Brain microvascular endothelial cell (primary cell): ENCODE results near the gene LCN9.
"Not testable (repeated sequence)": the region's sequence is repeated elsewhere in the genome, so short reads cannot be mapped to it uniquely, and the experiment has no call there.

Source experiments
- DNase-seq: peaks from one replicate; pipeline ENCODE4 v3.0.0-alpha.2; 2020
- H3K27ac ChIP-seq: fragments of 250-450 bp; sonication (Bioruptor Pico); 2 replicates; pipeline ENCODE4 v1.5.1; 2020; ENCODE audit warnings: mild to moderate bottlenecking, moderate library complexity
- H3K27me3 ChIP-seq: fragments of 250-450 bp; sonication (Bioruptor Pico); replicated peaks from 2 replicates; pipeline ENCODE4 v1.5.1; 2020; ENCODE audit warnings: mild to moderate bottlenecking
- H3K36me3 ChIP-seq: fragments of 250-450 bp; sonication (Bioruptor Pico); replicated peaks from 2 replicates; pipeline ENCODE4 v1.5.1; 2020; ENCODE audit warnings: mild to moderate bottlenecking
- H3K4me3 ChIP-seq: 2 replicates; pipeline ENCODE4 v1.5.1; 2011; ENCODE audit warnings: low read depth, mild to moderate bottlenecking, control low read depth, low read length, moderate library complexity
- in situ Hi-C: cut with HindIII; loops from 2 replicates; pipeline ENCODE4 v1.10.0; 2017; ENCODE audit warnings: low sequenced_read_pairs, low pct_ligation_motif_present
- TF ChIP-seq, protein P1 (sequence below): IDR thresholded peaks from 2 replicates; pipeline ENCODE4 v1.5.1; 2011; ENCODE audit warnings: low read depth, mild to moderate bottlenecking, moderate library complexity, low read length, control low read depth, inconsistent platforms; ENCODE audit errors: missing control alignments

LCN9 gene

DNA sequence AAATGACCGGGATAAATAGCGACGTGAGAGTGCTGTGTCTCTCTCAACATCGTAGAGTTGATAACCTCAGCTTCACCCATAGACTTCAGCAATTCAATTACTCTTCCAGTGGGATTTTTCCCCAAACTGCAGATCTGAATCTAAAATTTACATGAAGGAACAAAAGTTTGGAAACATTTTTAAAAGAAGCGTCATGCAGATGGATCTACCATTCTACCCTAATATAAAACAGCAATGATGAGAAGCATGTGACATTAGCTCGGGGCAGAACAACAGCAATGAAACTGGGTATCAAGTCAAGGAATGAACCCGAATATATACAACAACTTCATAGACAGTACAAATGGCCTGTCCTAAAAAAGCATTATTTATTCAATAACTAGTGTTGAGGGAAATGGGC is 42.6 kb upstream of the LCN9 start:
- Histone ChIP-seq H3K27me3 (no peaks in the 10 kb centered on the region), H3K27ac (no peak overlapping the region), H3K36me3 (no peaks in the 10 kb centered on the region), H3K4me3 (no peak overlapping the region)
- TF ChIP-seq, protein P1, sequence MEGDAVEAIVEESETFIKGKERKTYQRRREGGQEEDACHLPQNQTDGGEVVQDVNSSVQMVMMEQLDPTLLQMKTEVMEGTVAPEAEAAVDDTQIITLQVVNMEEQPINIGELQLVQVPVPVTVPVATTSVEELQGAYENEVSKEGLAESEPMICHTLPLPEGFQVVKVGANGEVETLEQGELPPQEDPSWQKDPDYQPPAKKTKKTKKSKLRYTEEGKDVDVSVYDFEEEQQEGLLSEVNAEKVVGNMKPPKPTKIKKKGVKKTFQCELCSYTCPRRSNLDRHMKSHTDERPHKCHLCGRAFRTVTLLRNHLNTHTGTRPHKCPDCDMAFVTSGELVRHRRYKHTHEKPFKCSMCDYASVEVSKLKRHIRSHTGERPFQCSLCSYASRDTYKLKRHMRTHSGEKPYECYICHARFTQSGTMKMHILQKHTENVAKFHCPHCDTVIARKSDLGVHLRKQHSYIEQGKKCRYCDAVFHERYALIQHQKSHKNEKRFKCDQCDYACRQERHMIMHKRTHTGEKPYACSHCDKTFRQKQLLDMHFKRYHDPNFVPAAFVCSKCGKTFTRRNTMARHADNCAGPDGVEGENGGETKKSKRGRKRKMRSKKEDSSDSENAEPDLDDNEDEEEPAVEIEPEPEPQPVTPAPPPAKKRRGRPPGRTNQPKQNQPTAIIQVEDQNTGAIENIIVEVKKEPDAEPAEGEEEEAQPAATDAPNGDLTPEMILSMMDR = no peak
- in situ Hi-C loops = no loop called here
- no peak for DNase-seq

DNA sequence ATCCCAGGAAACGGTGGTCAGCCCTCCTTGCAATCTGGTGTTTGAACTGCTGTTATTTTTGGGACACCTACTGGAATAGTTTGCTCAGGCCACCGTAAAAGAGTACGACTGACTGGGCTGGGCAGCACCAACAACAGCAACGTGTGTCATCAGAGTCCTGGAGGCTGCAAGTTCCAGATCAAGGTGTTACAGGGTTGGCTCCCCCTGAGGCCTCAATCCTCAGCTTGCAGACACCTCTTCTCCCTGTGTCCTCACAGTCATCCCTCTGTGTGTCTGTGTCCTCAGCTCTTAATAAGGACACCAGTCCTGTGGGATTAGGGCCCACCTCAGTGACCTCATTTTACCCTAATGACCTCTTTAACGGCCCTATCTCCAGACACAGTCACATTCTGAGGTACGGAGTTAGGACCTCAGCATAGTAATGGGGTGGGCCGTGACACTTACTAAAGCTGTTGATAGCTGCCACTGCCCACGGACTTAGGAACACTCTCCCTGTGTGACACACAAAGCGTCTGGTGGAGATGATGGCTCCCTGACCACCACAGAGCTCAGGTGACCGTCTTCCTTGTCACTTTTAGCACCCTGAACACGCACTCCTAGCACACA is 40.6 kb upstream of the LCN9 start:
- no peaks in the 10 kb centered on the region for H3K36me3 ChIP-seq
- no peaks in the 10 kb centered on the region for H3K27me3 ChIP-seq
- no peak overlapping the region for H3K27ac ChIP-seq
- TF ChIP-seq, protein P1 = no peak
- DNase-seq = no peak
- no peak overlapping the region for H3K4me3 ChIP-seq
- in situ Hi-C loops = no loop called here

DNA sequence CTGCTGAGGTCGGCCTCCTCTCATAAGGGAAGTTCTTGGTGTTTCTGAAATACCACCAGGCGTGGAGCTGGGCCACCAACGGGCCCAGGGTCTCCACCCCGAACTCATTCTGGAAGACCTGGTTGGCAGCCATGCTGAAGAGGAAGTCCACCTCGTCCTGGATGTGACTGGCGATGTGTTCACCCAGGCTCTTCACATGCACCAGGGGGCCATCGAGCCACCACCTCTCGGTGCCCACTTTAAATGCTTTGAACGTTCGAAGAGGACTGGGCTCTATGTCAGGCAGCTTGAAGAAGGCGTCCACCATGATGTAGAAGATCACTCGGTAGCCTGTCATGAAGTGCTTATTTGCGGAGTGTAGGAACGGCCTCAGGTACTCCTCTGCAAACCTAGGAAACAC is 38.8 kb upstream of the LCN9 start:
- no peak overlapping the region for H3K4me3 ChIP-seq
- no peak overlapping the region for H3K27ac ChIP-seq
- TF ChIP-seq, protein P1 = no peak
- no peaks in the 10 kb centered on the region for H3K27me3 ChIP-seq
- in situ Hi-C loops = no loop called here
- no peaks in the 10 kb centered on the region for H3K36me3 ChIP-seq
- DNase-seq = no peak

DNA sequence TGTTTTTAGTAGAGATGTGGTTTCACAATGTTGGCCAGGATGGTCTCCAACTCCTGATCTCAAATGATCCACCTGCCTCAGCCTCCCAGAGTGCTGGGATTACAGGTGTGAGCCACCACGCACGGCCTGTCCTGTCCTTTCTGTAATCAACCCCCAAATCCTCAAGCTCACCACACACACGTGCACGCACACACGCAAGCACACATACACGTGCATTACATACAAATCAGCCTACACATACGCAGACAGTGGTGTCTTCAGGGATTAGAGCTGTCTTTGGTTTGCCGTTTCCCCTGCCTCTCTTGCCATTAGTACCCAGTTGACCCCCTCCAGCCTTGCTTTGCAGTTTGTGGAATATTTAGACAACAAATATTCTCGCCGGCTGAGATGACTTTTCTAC is 30.3 kb upstream of the LCN9 start:
- DNase-seq = no peak
- TF ChIP-seq, protein P1 = no peak
- Histone ChIP-seq H3K4me3 (no peak overlapping the region), H3K27me3 (no peaks in the 10 kb centered on the region), H3K27ac (no peak overlapping the region), H3K36me3 (no peaks in the 10 kb centered on the region)
- in situ Hi-C loops = no loop called here

DNA sequence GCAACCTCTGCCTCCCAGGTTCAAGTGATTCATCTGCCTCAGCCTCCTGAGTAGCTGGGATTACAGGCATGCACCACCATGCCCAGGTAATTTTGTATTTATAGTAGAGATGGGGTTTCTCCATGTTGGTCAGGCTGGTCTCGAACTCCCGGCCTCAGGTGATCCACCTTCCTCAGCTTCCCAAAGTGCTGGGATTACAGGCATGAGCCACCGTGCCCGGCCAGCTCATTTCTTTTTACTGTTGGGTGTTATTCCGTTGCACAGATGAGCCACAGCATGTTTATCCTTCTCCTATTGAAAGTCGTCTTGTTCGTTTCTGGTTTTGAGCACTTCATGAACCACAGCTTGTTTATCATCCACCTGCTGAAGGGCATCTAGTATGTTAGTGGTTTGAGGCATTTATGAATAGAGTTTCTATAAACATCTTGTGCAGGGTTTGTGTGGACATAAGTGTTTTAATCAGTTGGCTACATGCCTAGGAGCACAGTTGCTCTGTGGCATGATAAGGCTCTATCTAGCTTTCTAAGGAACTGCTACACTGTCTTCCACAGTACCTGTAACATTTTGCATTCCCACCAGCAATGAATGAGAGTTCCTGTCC is 26.1 kb upstream of the LCN9 start:
- H3K4me3 ChIP-seq, DNase-seq, in situ Hi-C loops, H3K36me3 ChIP-seq, H3K27me3 ChIP-seq, H3K27ac ChIP-seq: not testable (repeated sequence)

DNA sequence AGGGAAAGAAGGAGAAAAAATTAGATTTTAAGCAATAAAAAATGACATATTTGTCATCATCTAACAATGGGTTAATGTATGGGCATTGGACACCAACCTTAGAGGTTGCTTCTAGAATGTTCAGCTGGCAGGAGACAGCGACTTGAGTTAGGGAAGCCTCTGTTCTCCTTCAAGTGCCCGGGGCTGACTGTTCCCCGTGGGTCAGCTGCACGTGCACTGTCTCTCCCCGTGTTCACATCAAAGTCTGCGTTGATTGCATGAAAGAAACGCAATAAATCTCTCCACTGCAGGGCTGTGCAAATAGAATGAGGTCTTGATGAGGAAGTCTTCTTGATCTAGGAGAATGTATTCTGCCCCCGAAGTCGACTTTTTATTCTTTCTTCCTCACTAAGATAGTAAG is 23.9 kb upstream of the LCN9 start, which contains the start of gene GLT6D1:
Gene GLT6D1, minus strand, starts transcription at position 345 of the 400 bp plus-strand sequence. CDS start 353 bp downstream, outside the sequence.
- TF ChIP-seq, protein P1 = no peak
- DNase-seq = no peak
- Histone ChIP-seq H3K27me3 (no peaks in the 10 kb centered on the region), H3K36me3 (no peaks in the 10 kb centered on the region), H3K4me3 (no peak within 1 kb of the TSS), H3K27ac (no peak within 1 kb of the TSS)
- in situ Hi-C loops = no loop called here
